HEK293 (cell line): ENCODE data around the gene ARHGAP27.

Experiments
- CTCF ChIA-PET: fragments of 350-600 bp; formaldehyde crosslinking; extraction: SDS; loops from one replicate; lab custom pipeline; 2021; ENCODE audit warnings: antibody characterized with exemption; lab: Yijun Ruan, JAX
- POLR2A ChIA-PET: fragments of 300-600 bp; formaldehyde crosslinking; extraction: SDS; loops from one replicate; lab custom pipeline; 2020; ENCODE audit warnings: antibody characterized with exemption, inconsistent platforms; lab: Yijun Ruan, JAX
- H3K27ac ChIP-seq: fragments of 200-500 bp; sonication (Bioruptor generic); 2 replicates; pipeline ENCODE4 v1.5.1; 2014; ENCODE audit warnings: low read depth, low read length, control low read depth, inconsistent platforms; ENCODE audit errors: extremely low read depth
- H3K36me3 ChIP-seq, 2 experiments: fragments of 200-500 bp in 1 of 2; sonication (Bioruptor generic) in 1 of 2; 1 replicate in 1 of 2; 2 replicates in 1 of 2; pipeline ENCODE4 v1.5.1; 2014 to 2017; ENCODE audit warnings: inconsistent platforms in 2 of 2, low read length in 2 of 2; ENCODE audit not compliant: control insufficient read depth in 2 of 2, insufficient read depth in 1 of 2
- H3K4me1 ChIP-seq: fragments of 200-500 bp; sonication (Bioruptor generic); 2 replicates; pipeline ENCODE4 v1.5.1; 2014; ENCODE audit warnings: mild to moderate bottlenecking, low read length, inconsistent platforms; ENCODE audit not compliant: control insufficient read depth, insufficient read depth
- H3K4me3 ChIP-seq: 2 replicates; pipeline ENCODE4 v1.5.1; 2011; ENCODE audit warnings: low read depth, mild to moderate bottlenecking, control low read depth, low read length, moderate library complexity
- H3K9me3 ChIP-seq: fragments of 200-500 bp; sonication (Bioruptor generic); 2 replicates; pipeline ENCODE4 v1.5.1; 2014; ENCODE audit warnings: low read depth, low read length, inconsistent platforms; ENCODE audit not compliant: control insufficient read depth, insufficient read depth
- BCL11B ChIP-seq: fragments of 450-650 bp; formaldehyde crosslinking; IDR thresholded peaks from 2 replicates; pipeline ENCODE4 v1.5.1; 2016; ENCODE audit warnings: low read depth, missing biosample characterization, missing genetic modification characterization
- EGR2 ChIP-seq: fragments of 450-650 bp; formaldehyde crosslinking; IDR thresholded peaks from 2 replicates; pipeline ENCODE4 v1.5.1; 2016; ENCODE audit warnings: low read depth, missing biosample characterization, missing genetic modification characterization
- FEZF1 ChIP-seq: fragments of 450-650 bp; formaldehyde crosslinking; IDR thresholded peaks from 2 replicates; pipeline ENCODE4 v1.5.1; 2016; ENCODE audit warnings: missing biosample characterization, missing genetic modification characterization
- MZF1 ChIP-seq: fragments of 450-650 bp; formaldehyde crosslinking; IDR thresholded peaks from 2 replicates; pipeline ENCODE4 v1.5.1; 2017; ENCODE audit warnings: missing biosample characterization, missing genetic modification characterization, borderline replicate concordance
- SP7 ChIP-seq: fragments of 450-650 bp; formaldehyde crosslinking; IDR thresholded peaks from 2 replicates; pipeline ENCODE4 v1.5.1; 2016; ENCODE audit warnings: missing biosample characterization, missing genetic modification characterization
- ZBTB48 ChIP-seq: fragments of 450-650 bp; formaldehyde crosslinking; IDR thresholded peaks from 2 replicates; pipeline ENCODE4 v1.5.1; 2016; ENCODE audit warnings: missing biosample characterization, missing genetic modification characterization
- ZEB2 ChIP-seq: fragments of 450-650 bp; formaldehyde crosslinking; IDR thresholded peaks from 2 replicates; pipeline ENCODE4 v1.5.1; 2016; ENCODE audit warnings: missing biosample characterization, missing genetic modification characterization
- ZFHX2 ChIP-seq: fragments of 450-650 bp; formaldehyde crosslinking; conservative IDR thresholded peaks from 2 replicates; pipeline ENCODE4 v1.5.1; 2016; ENCODE audit warnings: missing biosample characterization, missing genetic modification characterization
- ZNF146 ChIP-seq: fragments of 450-650 bp; formaldehyde crosslinking; IDR thresholded peaks from 2 replicates; pipeline ENCODE4 v1.5.1; 2016; ENCODE audit warnings: missing biosample characterization, missing genetic modification characterization
- ZNF175 ChIP-seq: fragments of 450-650 bp; formaldehyde crosslinking; IDR thresholded peaks from 2 replicates; pipeline ENCODE4 v1.5.1; 2016; ENCODE audit warnings: missing biosample characterization, missing genetic modification characterization
- ZNF2 ChIP-seq: fragments of 450-650 bp; formaldehyde crosslinking; IDR thresholded peaks from 2 replicates; pipeline ENCODE4 v1.5.1; 2016; ENCODE audit warnings: missing biosample characterization, missing genetic modification characterization
- ZNF239 ChIP-seq: fragments of 450-650 bp; formaldehyde crosslinking; IDR thresholded peaks from 2 replicates; pipeline ENCODE4 v1.5.1; 2016; ENCODE audit warnings: missing biosample characterization, missing genetic modification characterization
- ZNF311 ChIP-seq: fragments of 450-650 bp; formaldehyde crosslinking; IDR thresholded peaks from 2 replicates; pipeline ENCODE4 v1.5.1; 2017; ENCODE audit warnings: missing biosample characterization, missing genetic modification characterization, borderline replicate concordance
- ZNF335 ChIP-seq: fragments of 450-650 bp; formaldehyde crosslinking; conservative IDR thresholded peaks from 2 replicates; pipeline ENCODE4 v1.5.1; 2016; ENCODE audit warnings: missing biosample characterization, missing genetic modification characterization
- ZNF501 ChIP-seq: fragments of 450-650 bp; formaldehyde crosslinking; IDR thresholded peaks from 2 replicates; pipeline ENCODE4 v1.5.1; 2016; ENCODE audit warnings: missing biosample characterization, missing genetic modification characterization
- ZNF549 ChIP-seq: fragments of 450-650 bp; IDR thresholded peaks from 2 replicates; pipeline ENCODE4 v1.5.1; 2018; ENCODE audit warnings: missing biosample characterization, missing genetic modification characterization, mild to moderate bottlenecking, inconsistent platforms, moderate library complexity
- ZNF629 ChIP-seq: fragments of 450-650 bp; formaldehyde crosslinking; IDR thresholded peaks from 2 replicates; pipeline ENCODE4 v1.5.1; 2017; ENCODE audit warnings: missing biosample characterization, missing genetic modification characterization
- ZNF664 ChIP-seq: fragments of 450-650 bp; formaldehyde crosslinking; IDR thresholded peaks from 2 replicates; pipeline ENCODE4 v1.5.1; 2016; ENCODE audit warnings: missing biosample characterization, missing genetic modification characterization
- ZNF843 ChIP-seq: fragments of 450-650 bp; formaldehyde crosslinking; IDR thresholded peaks from 2 replicates; pipeline ENCODE4 v1.5.1; 2016; ENCODE audit warnings: missing biosample characterization, missing genetic modification characterization
- ZXDB ChIP-seq: fragments of 450-650 bp; formaldehyde crosslinking; IDR thresholded peaks from 2 replicates; pipeline ENCODE4 v1.5.1; 2016; ENCODE audit warnings: missing biosample characterization, missing genetic modification characterization
- TF ChIP-seq, protein P1 (sequence below): fragments of 450-650 bp; formaldehyde crosslinking; IDR thresholded peaks from 2 replicates; pipeline ENCODE4 v1.5.1; 2016; ENCODE audit warnings: missing biosample characterization, missing genetic modification characterization
- TF ChIP-seq, protein P2 (sequence below): fragments of 450-650 bp; formaldehyde crosslinking; conservative IDR thresholded peaks from 2 replicates; pipeline ENCODE4 v1.5.1; 2016; ENCODE audit warnings: low read depth, missing biosample characterization, missing genetic modification characterization
- TF ChIP-seq, protein P3 (sequence below): fragments of 450-650 bp; formaldehyde crosslinking; IDR thresholded peaks from 2 replicates; pipeline ENCODE4 v1.5.1; 2017; ENCODE audit warnings: missing biosample characterization, missing genetic modification characterization
- TF ChIP-seq, protein P4 (sequence below): fragments of 450-650 bp; formaldehyde crosslinking; IDR thresholded peaks from 2 replicates; pipeline ENCODE4 v1.5.1; 2016; ENCODE audit warnings: missing biosample characterization, missing genetic modification characterization
- TF ChIP-seq, protein P5 (sequence below): fragments of 450-650 bp; formaldehyde crosslinking; IDR thresholded peaks from 2 replicates; pipeline ENCODE4 v1.5.1; 2016; ENCODE audit warnings: missing biosample characterization, missing genetic modification characterization
- TF ChIP-seq, protein P6 (sequence below): fragments of 450-650 bp; formaldehyde crosslinking; IDR thresholded peaks from 2 replicates; pipeline ENCODE4 v1.5.1; 2016; ENCODE audit warnings: missing biosample characterization, missing genetic modification characterization

Gene ARHGAP27

DNA sequence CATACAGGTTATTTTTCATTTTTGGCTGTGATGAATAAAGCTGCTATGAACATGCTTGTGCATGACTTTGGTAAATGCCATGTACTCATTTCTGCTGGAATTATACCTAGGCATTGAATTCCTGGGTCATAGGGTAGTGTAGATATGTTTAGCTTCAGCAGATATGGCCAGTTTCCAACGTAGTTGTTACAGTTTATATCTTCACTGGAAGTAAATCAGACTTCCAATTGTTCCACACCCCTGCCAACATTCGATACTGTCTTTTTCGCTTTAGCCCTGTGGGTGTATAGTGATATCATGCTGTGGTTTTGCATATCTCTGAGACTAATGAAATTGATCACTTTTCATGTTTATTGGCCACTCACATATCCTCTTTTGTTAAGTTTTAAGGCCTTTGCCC is 50.4 kb downstream of the ARHGAP27 start:
- Histone ChIP-seq H3K4me1 (no peaks in the 10 kb centered on the region), H3K36me3 (no peaks in the 10 kb centered on the region), H3K9me3 (no peaks in the 10 kb centered on the region), H3K27ac (no peak overlapping the region), H3K4me3 (no peak overlapping the region)
- TF ChIP-seq ZNF664 (tag by site-specific recombination) (no peak), FEZF1 (peak; percentile 77), ZNF335 (no peak), ZNF2 (tag by site-specific recombination) (no peak), BCL11B (tag by site-specific recombination) (peak; percentile 30; the same call in 1 of the 2 replicates), ZNF501 (tag by site-specific recombination) (no peak), ZNF311 (tag by site-specific recombination) (no peak), ZNF175 (tag by site-specific recombination) (no peak), ZEB2 (tag by site-specific recombination) (peak; percentile 54; the same call in 1 of the 2 replicates), ZXDB (peak; percentile 66; the same call in 1 of the 2 replicates), ZBTB48 (tag by site-specific recombination) (no peak), SP7 (tag by site-specific recombination) (0 out of 2 replicates have a peak, but pooled peaks have one; percentile 16), ZNF843 (tag by site-specific recombination) (peak; percentile 44; the same call in 1 of the 2 replicates), EGR2 (tag by site-specific recombination) (0 out of 2 replicates have a peak, but pooled peaks have one; percentile 23), ZNF629 (tag by site-specific recombination) (peak; percentile 43; the same call in 1 of the 2 replicates), ZNF146 (tag by site-specific recombination) (no peak), ZFHX2 (tag by site-specific recombination) (peak; percentile 52; the same call in 1 of the 2 replicates), MZF1 (tag by site-specific recombination) (no peak), ZNF549 (tag by site-specific recombination) (no peak), ZNF239 (tag by site-specific recombination) (no peak)
- TF ChIP-seq, protein P1, sequence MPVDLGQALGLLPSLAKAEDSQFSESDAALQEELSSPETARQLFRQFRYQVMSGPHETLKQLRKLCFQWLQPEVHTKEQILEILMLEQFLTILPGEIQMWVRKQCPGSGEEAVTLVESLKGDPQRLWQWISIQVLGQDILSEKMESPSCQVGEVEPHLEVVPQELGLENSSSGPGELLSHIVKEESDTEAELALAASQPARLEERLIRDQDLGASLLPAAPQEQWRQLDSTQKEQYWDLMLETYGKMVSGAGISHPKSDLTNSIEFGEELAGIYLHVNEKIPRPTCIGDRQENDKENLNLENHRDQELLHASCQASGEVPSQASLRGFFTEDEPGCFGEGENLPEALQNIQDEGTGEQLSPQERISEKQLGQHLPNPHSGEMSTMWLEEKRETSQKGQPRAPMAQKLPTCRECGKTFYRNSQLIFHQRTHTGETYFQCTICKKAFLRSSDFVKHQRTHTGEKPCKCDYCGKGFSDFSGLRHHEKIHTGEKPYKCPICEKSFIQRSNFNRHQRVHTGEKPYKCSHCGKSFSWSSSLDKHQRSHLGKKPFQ (tag by site-specific recombination): no peak
- TF ChIP-seq, protein P2, sequence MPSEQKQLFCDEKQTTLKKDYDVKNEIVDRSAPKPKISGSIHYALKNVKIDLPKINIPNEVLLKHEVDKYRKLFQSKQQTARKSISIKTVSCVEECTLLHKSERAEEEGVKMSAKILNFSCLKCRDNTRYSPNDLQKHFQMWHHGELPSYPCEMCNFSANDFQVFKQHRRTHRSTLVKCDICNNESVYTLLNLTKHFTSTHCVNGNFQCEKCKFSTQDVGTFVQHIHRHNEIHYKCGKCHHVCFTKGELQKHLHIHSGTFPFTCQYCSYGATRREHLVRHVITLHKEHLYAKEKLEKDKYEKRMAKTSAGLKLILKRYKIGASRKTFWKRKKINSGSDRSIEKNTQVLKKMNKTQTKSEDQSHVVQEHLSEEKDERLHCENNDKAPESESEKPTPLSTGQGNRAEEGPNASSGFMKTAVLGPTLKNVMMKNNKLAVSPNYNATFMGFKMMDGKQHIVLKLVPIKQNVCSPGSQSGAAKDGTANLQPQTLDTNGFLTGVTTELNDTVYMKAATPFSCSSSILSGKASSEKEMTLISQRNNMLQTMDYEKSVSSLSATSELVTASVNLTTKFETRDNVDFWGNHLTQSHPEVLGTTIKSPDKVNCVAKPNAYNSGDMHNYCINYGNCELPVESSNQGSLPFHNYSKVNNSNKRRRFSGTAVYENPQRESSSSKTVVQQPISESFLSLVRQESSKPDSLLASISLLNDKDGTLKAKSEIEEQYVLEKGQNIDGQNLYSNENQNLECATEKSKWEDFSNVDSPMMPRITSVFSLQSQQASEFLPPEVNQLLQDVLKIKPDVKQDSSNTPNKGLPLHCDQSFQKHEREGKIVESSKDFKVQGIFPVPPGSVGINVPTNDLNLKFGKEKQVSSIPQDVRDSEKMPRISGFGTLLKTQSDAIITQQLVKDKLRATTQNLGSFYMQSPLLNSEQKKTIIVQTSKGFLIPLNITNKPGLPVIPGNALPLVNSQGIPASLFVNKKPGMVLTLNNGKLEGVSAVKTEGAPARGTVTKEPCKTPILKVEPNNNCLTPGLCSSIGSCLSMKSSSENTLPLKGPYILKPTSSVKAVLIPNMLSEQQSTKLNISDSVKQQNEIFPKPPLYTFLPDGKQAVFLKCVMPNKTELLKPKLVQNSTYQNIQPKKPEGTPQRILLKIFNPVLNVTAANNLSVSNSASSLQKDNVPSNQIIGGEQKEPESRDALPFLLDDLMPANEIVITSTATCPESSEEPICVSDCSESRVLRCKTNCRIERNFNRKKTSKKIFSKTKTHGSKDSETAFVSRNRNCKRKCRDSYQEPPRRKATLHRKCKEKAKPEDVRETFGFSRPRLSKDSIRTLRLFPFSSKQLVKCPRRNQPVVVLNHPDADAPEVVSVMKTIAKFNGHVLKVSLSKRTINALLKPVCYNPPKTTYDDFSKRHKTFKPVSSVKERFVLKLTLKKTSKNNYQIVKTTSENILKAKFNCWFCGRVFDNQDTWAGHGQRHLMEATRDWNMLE (tag by site-specific recombination): no peak
- TF ChIP-seq, protein P3, sequence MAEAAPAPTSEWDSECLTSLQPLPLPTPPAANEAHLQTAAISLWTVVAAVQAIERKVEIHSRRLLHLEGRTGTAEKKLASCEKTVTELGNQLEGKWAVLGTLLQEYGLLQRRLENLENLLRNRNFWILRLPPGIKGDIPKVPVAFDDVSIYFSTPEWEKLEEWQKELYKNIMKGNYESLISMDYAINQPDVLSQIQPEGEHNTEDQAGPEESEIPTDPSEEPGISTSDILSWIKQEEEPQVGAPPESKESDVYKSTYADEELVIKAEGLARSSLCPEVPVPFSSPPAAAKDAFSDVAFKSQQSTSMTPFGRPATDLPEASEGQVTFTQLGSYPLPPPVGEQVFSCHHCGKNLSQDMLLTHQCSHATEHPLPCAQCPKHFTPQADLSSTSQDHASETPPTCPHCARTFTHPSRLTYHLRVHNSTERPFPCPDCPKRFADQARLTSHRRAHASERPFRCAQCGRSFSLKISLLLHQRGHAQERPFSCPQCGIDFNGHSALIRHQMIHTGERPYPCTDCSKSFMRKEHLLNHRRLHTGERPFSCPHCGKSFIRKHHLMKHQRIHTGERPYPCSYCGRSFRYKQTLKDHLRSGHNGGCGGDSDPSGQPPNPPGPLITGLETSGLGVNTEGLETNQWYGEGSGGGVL (tag by site-specific recombination): no peak
- TF ChIP-seq, protein P4, sequence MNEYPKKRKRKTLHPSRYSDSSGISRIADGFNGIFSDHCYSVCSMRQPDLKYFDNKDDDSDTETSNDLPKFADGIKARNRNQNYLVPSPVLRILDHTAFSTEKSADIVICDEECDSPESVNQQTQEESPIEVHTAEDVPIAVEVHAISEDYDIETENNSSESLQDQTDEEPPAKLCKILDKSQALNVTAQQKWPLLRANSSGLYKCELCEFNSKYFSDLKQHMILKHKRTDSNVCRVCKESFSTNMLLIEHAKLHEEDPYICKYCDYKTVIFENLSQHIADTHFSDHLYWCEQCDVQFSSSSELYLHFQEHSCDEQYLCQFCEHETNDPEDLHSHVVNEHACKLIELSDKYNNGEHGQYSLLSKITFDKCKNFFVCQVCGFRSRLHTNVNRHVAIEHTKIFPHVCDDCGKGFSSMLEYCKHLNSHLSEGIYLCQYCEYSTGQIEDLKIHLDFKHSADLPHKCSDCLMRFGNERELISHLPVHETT (tag by site-specific recombination): 0 out of 2 replicates have a peak, but pooled peaks have one; percentile 49
- TF ChIP-seq, protein P5, sequence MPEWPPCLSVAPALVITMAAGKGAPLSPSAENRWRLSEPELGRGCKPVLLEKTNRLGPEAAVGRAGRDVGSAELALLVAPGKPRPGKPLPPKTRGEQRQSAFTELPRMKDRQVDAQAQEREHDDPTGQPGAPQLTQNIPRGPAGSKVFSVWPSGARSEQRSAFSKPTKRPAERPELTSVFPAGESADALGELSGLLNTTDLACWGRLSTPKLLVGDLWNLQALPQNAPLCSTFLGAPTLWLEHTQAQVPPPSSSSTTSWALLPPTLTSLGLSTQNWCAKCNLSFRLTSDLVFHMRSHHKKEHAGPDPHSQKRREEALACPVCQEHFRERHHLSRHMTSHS: no peak
- TF ChIP-seq, protein P6, sequence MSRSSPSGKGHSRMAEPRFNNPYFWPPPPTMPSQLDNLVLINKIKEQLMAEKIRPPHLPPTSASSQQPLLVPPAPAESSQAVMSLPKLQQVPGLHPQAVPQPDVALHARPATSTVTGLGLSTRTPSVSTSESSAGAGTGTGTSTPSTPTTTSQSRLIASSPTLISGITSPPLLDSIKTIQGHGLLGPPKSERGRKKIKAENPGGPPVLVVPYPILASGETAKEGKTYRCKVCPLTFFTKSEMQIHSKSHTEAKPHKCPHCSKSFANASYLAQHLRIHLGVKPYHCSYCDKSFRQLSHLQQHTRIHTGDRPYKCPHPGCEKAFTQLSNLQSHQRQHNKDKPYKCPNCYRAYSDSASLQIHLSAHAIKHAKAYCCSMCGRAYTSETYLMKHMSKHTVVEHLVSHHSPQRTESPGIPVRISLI: 0 out of 2 replicates have a peak, but pooled peaks have one; percentile 35
- POLR2A ChIA-PET: interaction anchor here (1.0 to 1.7 kb wide), 3 partner anchors 37 to 233 kb away, joined by 4 to 7 read pairs (median 4); partner anchors contain the start of genes HEXIM1 and MAP3K14
- CTCF ChIA-PET: interaction anchor here (0.7 to 20.6 kb wide), 13 partner anchors 10 to 308 kb away, joined by 3 to 357 read pairs (median 6); partner anchors contain the start of genes ACBD4 and MAP3K14
